ENCODE measurements around the gene ITGA1. TPM values are rescaled to one million over a fixed set of nuclear protein-coding genes. Genes with fewer than 3 reads are reported as not detected.

Gene ITGA1
- total RNA-seq, 4 donors from 2014 or later, result 219 to 326 (median 240) TPM

DNA sequence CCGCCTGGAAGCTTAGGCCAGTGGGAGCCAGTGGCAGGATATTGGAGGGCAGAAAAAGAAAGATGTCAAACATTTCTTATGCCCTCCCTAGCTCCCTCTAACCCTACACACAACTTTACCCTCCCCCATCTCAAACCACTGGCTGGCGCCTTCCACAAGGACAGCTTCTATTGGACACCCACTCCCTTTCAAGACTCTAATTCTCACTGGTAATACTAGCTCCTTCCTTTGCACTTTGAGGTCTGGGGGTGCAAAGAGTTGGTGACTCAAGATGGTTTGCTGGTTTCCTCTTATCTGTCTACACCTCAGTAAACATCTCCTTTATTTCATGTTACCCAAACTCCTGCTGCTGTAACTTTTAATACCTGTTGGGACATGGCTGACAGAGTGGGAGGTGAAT is 11.6 kb upstream of the ITGA1 start:
- peak; percentile 46 for ATAC-seq
- H3K27ac ChIP-seq, result no peak overlapping the region
- WGBS, 2 donors (ENCODE audit: low coverage in 1 of 2), result 88% methylated on average over 1 of the region's 2 CpGs; no CpG with 5 or more reads in 1 of the 2 donors
- no peaks in the 10 kb centered on the region for H3K9me3 ChIP-seq
- no peak overlapping the region for H3K4me3 ChIP-seq
- no peaks in the 10 kb centered on the region for H3K36me3 ChIP-seq
- no peaks in the 10 kb centered on the region for H3K4me1 ChIP-seq
- no peaks in the 10 kb centered on the region for H3K27me3 ChIP-seq
- no peak for TF ChIP-seq POLR2AphosphoS5 (IDR thresholded peaks at IDR 0.05)
- no peak for TF ChIP-seq CTCF (IDR thresholded peaks at IDR 0.05)
- no peak for TF ChIP-seq EP300 (IDR thresholded peaks at IDR 0.05)
- TF ChIP-seq POLR2A (IDR thresholded peaks at IDR 0.05), result no peak

- Histone ChIP-seq H3K27me3 (no peaks in the 10 kb centered on the region), H3K27ac (no peak overlapping the region), H3K4me1 (no peaks in the 10 kb centered on the region), H3K9me3 (no peaks in the 10 kb centered on the region), H3K4me3 (no peak overlapping the region), H3K36me3 (no peaks in the 10 kb centered on the region)
- ATAC-seq, result no peak
- WGBS, 2 donors (ENCODE audit: low coverage in 1 of 2), result 69 to 72% methylated on average over 4 of the region's 4 CpGs
- TF ChIP-seq POLR2A (IDR thresholded peaks at IDR 0.05) (no peak), EP300 (IDR thresholded peaks at IDR 0.05) (no peak), CTCF (IDR thresholded peaks at IDR 0.05) (no peak), POLR2AphosphoS5 (IDR thresholded peaks at IDR 0.05) (no peak)
These were observed 10.5 kb upstream of the ITGA1 start for GRCh38 chr5:52777186-52777585.

DNA sequence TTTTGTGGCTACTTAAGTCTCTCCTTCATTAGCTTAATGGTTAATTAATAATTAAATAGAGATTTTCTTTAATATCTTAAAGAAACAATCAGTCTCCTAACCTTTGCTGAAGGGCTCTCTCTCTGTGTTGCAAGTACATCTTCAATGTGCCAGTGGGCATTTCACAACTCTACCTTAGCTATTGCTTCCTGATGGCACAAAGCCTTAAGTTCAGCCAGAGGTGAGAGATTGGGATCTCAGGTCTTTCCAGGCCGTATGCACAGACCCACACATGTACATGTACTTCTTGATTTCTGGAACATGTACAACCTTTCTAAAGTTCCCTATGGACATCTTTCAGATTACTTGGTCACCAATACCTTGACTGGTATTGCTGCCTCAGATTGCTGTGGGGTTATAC is 8.9 kb upstream of the ITGA1 start:
- no peak for ATAC-seq
- no peak overlapping the region for H3K27ac ChIP-seq
- WGBS, 2 donors (ENCODE audit: low coverage in 1 of 2), result 79% methylated on average over 1 of the region's 1 CpG; no CpG with 5 or more reads in 1 of the 2 donors
- no peaks in the 10 kb centered on the region for H3K27me3 ChIP-seq
- TF ChIP-seq POLR2A (IDR thresholded peaks at IDR 0.05) (no peak), EP300 (IDR thresholded peaks at IDR 0.05) (no peak), POLR2AphosphoS5 (IDR thresholded peaks at IDR 0.05) (no peak), CTCF (IDR thresholded peaks at IDR 0.05) (no peak)
- no peaks in the 10 kb centered on the region for H3K9me3 ChIP-seq
- no peak overlapping the region for H3K4me3 ChIP-seq
- no peaks in the 10 kb centered on the region for H3K36me3 ChIP-seq
- H3K4me1 ChIP-seq, result no peaks in the 10 kb centered on the region

GRCh38 chr5:52779213-52779612 is 8.5 kb upstream of the ITGA1 start:
- no peaks in the 10 kb centered on the region for H3K9me3 ChIP-seq
- H3K27ac ChIP-seq, result no peak overlapping the region
- no peaks in the 10 kb centered on the region for H3K4me1 ChIP-seq
- TF ChIP-seq POLR2A (IDR thresholded peaks at IDR 0.05) (no peak), EP300 (IDR thresholded peaks at IDR 0.05) (no peak), POLR2AphosphoS5 (IDR thresholded peaks at IDR 0.05) (no peak), CTCF (IDR thresholded peaks at IDR 0.05) (no peak)
- H3K36me3 ChIP-seq, result no peaks in the 10 kb centered on the region
- no peak overlapping the region for H3K4me3 ChIP-seq
- no peaks in the 10 kb centered on the region for H3K27me3 ChIP-seq
- no peak for ATAC-seq

- WGBS, 2 donors (ENCODE audit: low coverage in 1 of 2), result 38 to 67% methylated on average over 2 of the region's 2 CpGs
- Histone ChIP-seq H3K4me1 (peaks cover 0 to 11% (median 0%) of the 10 kb centered on the region in 3 donors), H3K27ac (no peak overlapping the region), H3K36me3 (no peaks in the 10 kb centered on the region), H3K4me3 (no peak overlapping the region), H3K9me3 (no peaks in the 10 kb centered on the region), H3K27me3 (no peaks in the 10 kb centered on the region)
- no peak for ATAC-seq
- no peak for TF ChIP-seq POLR2A (IDR thresholded peaks at IDR 0.05)
- TF ChIP-seq POLR2AphosphoS5 (IDR thresholded peaks at IDR 0.05), result no peak
- no peak for TF ChIP-seq EP300 (IDR thresholded peaks at IDR 0.05)
- no peak for TF ChIP-seq CTCF (IDR thresholded peaks at IDR 0.05)
These were observed 4.3 kb upstream of the ITGA1 start for GRCh38 chr5:52783226-52783959.
